Chondrocyte (in vitro differentiated cells): ENCODE measurements around the gene SMARCD3. TPM values are rescaled to one million over a fixed set of nuclear protein-coding genes. Genes with fewer than 3 reads are reported as not detected.
A peak's percentile ranks its signal among the peaks of the same experiment; 100 is the strongest.

Experiments used
- DNase-seq: peaks from one replicate; pipeline ENCODE4 v3.0.0; 2021; ENCODE audit warnings: mixed read lengths, low spot score
- H3K27ac Mint-ChIP-seq: one replicate; pipeline ENCODE4 v1.8.0; 2021; ENCODE audit warnings: mild to moderate bottlenecking, moderate library complexity, mixed read lengths; ENCODE audit not compliant: unreplicated experiment
- H3K27me3 Mint-ChIP-seq: 2 replicates; pipeline ENCODE4 v1.8.0; 2021; ENCODE audit warnings: low read depth, mixed read lengths
- H3K36me3 Mint-ChIP-seq: 2 replicates; pipeline ENCODE4 v1.8.0; 2021; ENCODE audit warnings: low read depth, mixed read lengths
- H3K4me1 Mint-ChIP-seq: 2 replicates; pipeline ENCODE4 v1.8.0; 2021; ENCODE audit warnings: low read depth, mild to moderate bottlenecking, mixed read lengths
- H3K4me3 Mint-ChIP-seq: one replicate; pipeline ENCODE4 v1.8.0; 2021; ENCODE audit warnings: mild to moderate bottlenecking, moderate library complexity, mixed read lengths; ENCODE audit not compliant: unreplicated experiment
- H3K9me3 Mint-ChIP-seq: 2 replicates; pipeline ENCODE4 v1.8.0; 2021; ENCODE audit warnings: low read depth, mixed read lengths
- total RNA-seq: library from RNA; stranded (reverse); gene quantifications from 3 replicates; pipeline ENCODE4 v1.2.1, GENCODE V29; 2021
- TF ChIP-seq, protein P1 (sequence below): fragments of 200-600 bp; sonication (generic); IDR thresholded peaks from 2 replicates; pipeline ENCODE4 v1.5.0; 2021; ENCODE audit warnings: antibody characterized with exemption, mild to moderate bottlenecking, moderate library complexity

Gene SMARCD3
- total RNA-seq, 1 donor from 2014 or later, result 120 TPM

DNA sequence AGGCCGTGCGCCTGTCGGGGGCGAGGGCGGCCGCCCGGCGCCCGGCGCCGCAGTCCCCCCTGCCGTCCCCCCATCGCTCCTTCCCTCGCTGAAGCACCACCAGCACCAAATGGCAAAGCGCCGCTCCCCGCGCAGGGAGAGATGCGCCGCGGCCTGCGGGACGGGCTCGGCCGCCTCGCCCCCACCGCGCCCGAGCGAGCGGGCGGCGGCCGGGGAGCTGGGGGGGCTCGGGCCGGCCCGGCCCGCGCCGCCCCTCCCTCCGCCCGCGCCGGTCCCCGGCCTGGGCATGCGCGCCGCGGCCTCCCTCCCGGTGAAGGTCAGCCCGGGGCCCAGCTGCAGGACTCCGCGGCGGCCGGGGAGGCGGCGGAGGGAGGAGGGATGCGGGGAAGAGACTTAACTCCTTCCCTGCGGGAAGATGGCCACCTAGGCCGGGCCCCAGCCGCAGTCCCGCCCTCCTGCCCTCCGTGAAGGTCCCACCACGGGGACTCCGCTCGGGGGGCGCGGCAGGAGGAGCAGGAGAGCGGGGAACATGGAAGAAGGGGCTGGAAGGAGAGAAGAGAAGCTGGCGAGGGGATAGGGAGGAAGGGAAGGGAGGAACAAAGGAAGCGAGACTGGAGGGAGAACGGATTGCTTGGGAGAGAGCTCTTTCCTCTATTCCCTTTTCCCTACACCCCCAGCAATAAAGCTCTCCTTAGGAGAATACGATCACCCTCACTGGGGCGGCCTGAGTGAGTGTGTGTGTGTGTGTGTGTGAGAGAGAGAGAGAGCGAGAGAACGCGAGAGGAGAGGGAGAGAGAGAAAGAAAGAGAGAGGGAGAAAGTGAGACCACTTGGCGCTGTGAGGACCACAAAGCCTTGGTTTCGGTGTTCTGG is 3.4 kb upstream of the SMARCD3 start:
- no peaks in the 10 kb centered on the region for H3K9me3 Mint-ChIP-seq
- H3K27me3 Mint-ChIP-seq, result no peaks in the 10 kb centered on the region
- peak overlapping the region; percentile 81 for H3K4me3 Mint-ChIP-seq
- peaks cover 48% of the 10 kb centered on the region for H3K4me1 Mint-ChIP-seq
- H3K36me3 Mint-ChIP-seq, result peaks cover 6% of the 10 kb centered on the region
- TF ChIP-seq, protein P1, sequence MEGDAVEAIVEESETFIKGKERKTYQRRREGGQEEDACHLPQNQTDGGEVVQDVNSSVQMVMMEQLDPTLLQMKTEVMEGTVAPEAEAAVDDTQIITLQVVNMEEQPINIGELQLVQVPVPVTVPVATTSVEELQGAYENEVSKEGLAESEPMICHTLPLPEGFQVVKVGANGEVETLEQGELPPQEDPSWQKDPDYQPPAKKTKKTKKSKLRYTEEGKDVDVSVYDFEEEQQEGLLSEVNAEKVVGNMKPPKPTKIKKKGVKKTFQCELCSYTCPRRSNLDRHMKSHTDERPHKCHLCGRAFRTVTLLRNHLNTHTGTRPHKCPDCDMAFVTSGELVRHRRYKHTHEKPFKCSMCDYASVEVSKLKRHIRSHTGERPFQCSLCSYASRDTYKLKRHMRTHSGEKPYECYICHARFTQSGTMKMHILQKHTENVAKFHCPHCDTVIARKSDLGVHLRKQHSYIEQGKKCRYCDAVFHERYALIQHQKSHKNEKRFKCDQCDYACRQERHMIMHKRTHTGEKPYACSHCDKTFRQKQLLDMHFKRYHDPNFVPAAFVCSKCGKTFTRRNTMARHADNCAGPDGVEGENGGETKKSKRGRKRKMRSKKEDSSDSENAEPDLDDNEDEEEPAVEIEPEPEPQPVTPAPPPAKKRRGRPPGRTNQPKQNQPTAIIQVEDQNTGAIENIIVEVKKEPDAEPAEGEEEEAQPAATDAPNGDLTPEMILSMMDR, result no peak
- DNase-seq, result no peak
- peak overlapping the region; percentile 95 for H3K27ac Mint-ChIP-seq

DNA sequence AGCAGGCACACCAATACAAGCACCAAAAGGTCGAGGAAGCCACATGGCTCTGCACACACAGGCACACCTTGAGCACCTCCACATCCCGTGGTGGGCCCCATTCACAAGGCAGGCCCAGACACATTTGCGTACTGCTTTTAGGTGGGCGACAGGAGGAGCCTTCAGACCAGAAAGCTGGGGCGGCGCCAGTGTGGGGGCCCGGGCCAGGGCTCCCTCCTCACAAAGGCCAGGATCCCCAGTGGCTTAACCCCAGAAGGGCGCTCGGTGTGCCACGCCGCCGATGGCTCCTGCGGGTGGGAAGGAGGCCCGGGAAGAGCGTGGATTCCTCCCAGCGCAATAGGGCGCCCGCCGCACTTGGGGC is 2.8 kb upstream of the SMARCD3 start:
- Mint-ChIP-seq H3K4me3 (peak overlapping the region; percentile 99), H3K27me3 (no peaks in the 10 kb centered on the region), H3K4me1 (peaks cover 54% of the 10 kb centered on the region), H3K27ac (peak overlapping the region; percentile 100), H3K36me3 (peaks cover 3% of the 10 kb centered on the region), H3K9me3 (no peaks in the 10 kb centered on the region)
- DNase-seq, result no peak
- TF ChIP-seq, protein P1, result no peak

DNA sequence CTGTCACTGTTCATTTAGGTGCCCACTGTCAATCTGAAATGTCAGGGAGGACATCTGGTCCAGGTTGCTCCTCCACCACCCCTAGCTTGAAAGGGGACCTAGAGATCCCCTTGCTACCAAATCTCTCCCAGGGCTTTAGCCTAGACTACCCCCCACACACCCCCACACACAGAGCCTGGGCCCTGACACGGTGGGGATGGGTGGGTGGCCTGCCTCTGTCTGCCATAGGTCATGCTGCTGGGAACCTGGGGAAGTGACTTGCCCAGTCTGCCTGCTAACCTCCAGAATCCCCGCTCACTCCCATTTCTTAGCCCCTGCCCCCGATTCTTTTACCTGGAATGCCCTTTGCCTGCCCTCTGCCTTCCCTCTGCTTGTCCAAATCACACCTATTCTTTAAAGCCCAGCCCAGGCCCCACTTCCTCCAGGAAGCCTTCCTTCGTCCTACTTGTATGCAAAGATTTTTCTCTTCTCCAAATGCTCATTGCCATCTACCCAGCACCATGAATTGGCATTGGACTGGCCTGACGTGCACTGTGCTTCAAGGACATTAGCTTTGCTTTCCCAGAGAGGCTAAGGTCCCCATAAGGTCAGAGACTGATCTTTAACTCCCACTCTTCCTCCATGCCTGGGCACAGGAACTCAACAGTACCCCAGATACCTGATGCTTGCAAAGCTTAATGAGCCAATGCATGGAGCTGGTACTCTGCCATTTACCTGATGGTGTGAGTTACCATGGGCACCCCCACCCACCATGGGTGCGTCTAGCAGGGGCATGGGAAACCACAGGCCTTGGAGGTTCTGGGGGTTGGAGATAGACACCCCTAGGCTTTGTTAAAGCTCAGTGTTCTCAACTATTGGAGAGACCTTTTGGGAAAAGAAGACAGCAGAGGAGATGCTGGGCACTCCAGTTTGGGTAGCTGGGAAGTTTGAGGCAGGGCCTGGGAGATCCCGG is 2.0 kb upstream of the SMARCD3 start:
- Mint-ChIP-seq H3K4me1 (peaks cover 61% of the 10 kb centered on the region), H3K9me3 (no peaks in the 10 kb centered on the region), H3K27ac (peak overlapping the region; percentile 100), H3K4me3 (peak overlapping the region; percentile 99), H3K36me3 (peaks cover 2% of the 10 kb centered on the region), H3K27me3 (no peaks in the 10 kb centered on the region)
- no peak for DNase-seq
- TF ChIP-seq, protein P1, result no peak

DNA sequence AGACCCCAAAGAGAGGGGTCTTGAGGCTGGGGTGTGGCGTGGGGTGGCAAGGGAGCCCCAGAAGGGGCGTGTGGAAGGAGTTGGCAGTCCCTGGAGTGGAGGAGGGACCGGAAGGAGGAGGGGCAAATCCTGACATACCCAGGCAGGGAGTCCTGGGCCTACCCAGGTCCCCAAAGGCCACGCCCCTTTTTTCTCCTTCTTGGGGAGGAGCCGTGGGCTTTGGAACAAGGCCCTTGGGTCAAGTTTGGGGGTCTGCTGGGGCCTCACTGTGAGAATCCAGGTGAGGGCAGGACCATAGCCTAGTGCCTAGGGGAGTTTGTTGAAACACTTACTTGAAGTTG is 1.2 kb upstream of the SMARCD3 start:
- peaks cover 2% of the 10 kb centered on the region for H3K36me3 Mint-ChIP-seq
- no peaks in the 10 kb centered on the region for H3K27me3 Mint-ChIP-seq
- no peak for DNase-seq
- no peaks in the 10 kb centered on the region for H3K9me3 Mint-ChIP-seq
- H3K4me1 Mint-ChIP-seq, result peaks cover 64% of the 10 kb centered on the region
- H3K4me3 Mint-ChIP-seq, result peak overlapping the region; percentile 99
- TF ChIP-seq, protein P1, result no peak
- H3K27ac Mint-ChIP-seq, result peak overlapping the region; percentile 100

DNA sequence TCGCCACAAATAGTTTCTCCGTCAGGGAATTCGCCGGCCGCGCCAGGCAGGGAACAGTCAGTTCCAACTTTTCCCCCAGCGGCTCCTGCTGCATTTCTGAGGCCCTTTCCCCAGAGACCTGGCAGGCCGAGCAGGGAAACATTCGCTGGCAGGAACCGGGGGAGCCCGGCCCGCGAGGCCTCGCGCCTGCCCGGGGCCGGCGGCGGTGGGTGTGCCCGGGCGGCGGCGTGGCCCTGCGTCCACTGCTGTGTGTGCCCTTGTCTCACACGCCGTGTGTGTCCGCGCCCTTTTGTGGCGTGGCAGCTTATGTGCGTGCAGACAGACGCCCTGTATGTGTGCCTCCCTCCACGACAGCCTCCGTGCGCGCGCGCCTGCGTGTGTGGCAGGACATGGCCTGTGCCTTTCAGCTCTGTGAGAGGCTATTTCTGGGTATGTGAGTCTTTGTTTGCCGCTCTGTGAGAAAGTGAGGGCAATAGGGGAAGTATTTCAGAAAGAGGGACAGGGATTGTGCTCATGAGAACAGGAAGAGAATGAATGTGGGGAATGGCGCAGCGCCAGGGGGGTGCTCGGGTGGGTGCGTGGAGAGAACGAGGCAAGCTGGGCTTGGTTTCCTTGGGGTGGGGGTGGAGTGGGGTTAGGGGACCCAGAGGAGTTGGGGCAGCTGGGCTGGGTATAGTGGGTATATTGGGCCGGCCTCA is 689 bp upstream of the SMARCD3 start:
- DNase-seq, result no peak
- TF ChIP-seq, protein P1, result no peak
- Mint-ChIP-seq H3K9me3 (no peaks in the 10 kb centered on the region), H3K27me3 (no peaks in the 10 kb centered on the region), H3K4me1 (peaks cover 68% of the 10 kb centered on the region), H3K27ac (peak overlapping the region; percentile 100), H3K4me3 (peak overlapping the region; percentile 99), H3K36me3 (peaks cover 2% of the 10 kb centered on the region)
